Epithelial cell of proximal tubule (primary cell): ENCODE results near the gene PTPN21. TPM values are rescaled to one million over a fixed set of nuclear protein-coding genes. Genes with fewer than 3 reads are reported as not detected.

Experiments used
- DNase-seq: peaks from one replicate; pipeline ENCODE4 v3.0.0-alpha.2; 2011; ENCODE audit warnings: low read depth
- H3K4me3 ChIP-seq: 2 replicates; pipeline ENCODE4 v1.5.1; 2011; ENCODE audit warnings: low read depth, mild to moderate bottlenecking, low read length
- total RNA-seq: library from RNA; depleted of rRNA; stranded (reverse); fragments of >200 nt; gene quantifications from 2 replicates; pipeline ENCODE4 v1.2.3, GENCODE V29; 2015
- TF ChIP-seq, protein P1 (sequence below): conservative IDR thresholded peaks from 2 replicates; pipeline ENCODE4 v1.5.1; 2012; ENCODE audit warnings: low read depth, mild to moderate bottlenecking, low read length

Gene PTPN21
- total RNA-seq, 1 donor from 2014 or later: 5.9 TPM

DNA sequence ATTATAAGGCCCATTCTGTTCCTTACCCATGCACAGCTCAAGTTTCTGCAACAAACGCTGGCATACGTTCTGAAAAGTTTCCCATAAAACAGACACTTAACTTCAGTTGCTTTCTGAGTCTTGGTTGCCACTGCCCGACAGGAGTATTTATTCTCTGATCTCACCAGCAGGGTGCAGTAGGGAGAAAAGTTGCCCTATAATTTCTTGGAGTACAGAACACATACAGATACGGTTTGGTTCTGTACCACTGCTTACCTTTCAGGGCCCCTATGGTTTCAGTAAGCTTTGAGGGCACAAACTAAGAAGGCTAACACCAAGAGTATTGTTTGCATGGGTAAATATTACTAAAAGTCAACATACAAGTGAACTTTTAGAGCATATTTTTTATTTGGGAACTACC, 91.5 kb downstream of the PTPN21 start:
- TF ChIP-seq, protein P1, sequence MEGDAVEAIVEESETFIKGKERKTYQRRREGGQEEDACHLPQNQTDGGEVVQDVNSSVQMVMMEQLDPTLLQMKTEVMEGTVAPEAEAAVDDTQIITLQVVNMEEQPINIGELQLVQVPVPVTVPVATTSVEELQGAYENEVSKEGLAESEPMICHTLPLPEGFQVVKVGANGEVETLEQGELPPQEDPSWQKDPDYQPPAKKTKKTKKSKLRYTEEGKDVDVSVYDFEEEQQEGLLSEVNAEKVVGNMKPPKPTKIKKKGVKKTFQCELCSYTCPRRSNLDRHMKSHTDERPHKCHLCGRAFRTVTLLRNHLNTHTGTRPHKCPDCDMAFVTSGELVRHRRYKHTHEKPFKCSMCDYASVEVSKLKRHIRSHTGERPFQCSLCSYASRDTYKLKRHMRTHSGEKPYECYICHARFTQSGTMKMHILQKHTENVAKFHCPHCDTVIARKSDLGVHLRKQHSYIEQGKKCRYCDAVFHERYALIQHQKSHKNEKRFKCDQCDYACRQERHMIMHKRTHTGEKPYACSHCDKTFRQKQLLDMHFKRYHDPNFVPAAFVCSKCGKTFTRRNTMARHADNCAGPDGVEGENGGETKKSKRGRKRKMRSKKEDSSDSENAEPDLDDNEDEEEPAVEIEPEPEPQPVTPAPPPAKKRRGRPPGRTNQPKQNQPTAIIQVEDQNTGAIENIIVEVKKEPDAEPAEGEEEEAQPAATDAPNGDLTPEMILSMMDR: peak; percentile 61
- H3K4me3 ChIP-seq: no peak overlapping the region
- DNase-seq: no peak

DNA sequence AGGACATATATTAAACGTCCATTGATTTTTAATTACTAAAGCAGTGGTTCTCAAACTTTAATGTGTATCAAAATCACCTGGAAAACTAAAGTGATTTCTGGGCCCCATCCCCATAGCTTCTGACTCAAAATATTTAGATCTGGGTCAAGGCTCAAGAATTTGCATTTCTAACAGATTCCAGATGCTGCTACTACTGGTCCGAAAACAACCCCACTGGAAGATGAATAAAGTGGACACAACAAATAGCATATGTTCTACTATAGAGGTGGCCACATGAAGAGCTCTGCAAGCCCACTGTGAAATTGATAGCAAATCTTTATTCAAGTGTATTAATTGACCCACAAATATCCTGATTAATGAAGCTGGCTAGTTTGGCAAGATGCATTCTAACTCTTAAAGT, 99.9 kb downstream of the PTPN21 start:
- TF ChIP-seq, protein P1: no peak
- DNase-seq: no peak
- H3K4me3 ChIP-seq: no peak overlapping the region

DNA sequence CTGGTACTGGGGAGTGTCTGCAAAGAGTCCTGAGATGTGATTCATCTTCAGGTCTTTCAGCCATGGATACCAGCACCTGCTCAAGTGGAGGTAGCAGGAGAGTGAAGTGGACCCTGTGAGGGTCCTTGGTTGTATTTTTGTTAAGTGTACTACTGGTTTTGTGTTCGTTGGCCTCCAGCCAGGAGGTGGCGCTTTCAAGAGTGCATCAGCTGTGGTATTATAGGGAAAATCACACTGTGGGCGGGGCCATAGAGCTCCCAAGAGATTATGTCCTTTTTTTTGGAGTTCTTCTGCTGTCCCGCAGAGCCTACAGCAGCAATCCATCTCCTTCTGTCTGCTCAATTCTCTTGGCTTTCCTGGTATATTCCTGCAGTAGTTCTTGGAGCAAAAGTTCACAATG, 102.6 kb downstream of the PTPN21 start:
- no peak for DNase-seq
- TF ChIP-seq, protein P1: no peak
- no peak overlapping the region for H3K4me3 ChIP-seq

DNA sequence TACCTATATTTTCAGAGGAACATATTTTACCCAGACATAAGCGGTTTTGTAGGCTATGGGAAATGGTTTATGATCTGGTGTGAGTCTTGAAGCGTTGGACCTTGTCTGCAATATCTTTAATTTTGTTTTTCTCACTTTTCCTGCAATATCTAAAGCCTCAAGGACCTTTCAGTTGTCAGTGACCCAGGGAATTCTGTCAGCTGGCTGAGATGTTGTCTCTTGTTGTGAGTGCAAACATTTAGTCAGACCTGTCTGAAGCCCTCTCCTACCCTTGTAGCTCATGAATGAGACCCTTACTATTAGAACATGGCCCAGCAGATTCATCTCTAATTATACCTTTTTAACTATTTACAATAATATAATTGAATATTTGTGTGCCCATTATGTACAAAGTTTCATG, 115.7 kb downstream of the PTPN21 start:
- no peak for DNase-seq
- TF ChIP-seq, protein P1: no peak
- no peak overlapping the region for H3K4me3 ChIP-seq

DNA sequence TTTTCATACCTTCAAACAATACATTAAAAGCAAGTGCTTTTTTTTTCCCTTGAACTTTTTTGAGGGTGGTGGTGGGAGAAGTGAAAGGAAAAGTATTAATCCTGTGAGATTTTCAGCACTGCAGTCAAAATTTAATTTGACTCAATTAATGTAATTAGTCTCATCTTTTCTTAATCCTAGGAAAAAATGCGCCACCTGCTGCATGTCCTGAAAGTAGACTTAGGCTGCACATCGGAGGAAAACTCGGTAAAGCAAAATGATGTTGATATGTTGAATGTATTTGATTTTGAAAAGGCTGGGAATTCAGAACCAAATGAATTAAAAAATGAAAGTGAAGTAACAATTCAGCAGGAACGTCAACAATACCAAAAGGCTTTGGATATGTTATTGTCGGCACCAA, 117.1 kb downstream of the PTPN21 start:
- DNase-seq: no peak
- no peak overlapping the region for H3K4me3 ChIP-seq
- TF ChIP-seq, protein P1: peak; percentile 59

DNA sequence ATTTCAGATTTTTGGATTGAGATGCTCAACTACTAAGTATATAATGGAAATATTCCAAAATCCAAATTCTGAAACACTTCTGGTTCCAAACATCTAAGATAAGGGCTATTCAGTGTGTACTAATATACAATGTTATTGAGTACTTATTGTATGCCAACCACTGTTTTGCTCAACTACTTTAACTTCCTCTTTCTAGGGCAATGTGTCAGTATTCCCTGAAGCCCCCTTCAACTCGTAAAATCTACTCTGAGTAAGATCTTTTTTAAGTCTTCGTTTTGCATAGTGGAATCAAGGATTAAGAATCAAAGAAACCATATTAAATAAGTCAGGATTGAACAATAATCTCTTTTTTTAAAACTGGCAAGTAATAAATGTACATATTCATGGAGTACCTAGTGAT, 123.8 kb downstream of the PTPN21 start:
- TF ChIP-seq, protein P1: no peak
- DNase-seq: no peak
- no peak overlapping the region for H3K4me3 ChIP-seq

DNA sequence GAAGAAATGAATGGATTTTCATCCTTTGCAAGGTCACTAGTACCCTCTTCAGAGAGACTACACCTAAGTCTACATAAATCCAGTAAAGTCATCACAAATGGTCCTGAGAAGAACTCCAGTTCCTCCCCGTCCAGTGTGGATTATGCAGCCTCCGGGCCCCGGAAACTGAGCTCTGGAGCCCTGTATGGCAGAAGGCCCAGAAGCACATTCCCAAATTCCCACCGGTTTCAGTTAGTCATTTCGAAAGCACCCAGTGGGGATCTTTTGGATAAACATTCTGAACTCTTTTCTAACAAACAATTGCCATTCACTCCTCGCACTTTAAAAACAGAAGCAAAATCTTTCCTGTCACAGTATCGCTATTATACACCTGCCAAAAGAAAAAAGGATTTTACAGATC, 128.5 kb downstream of the PTPN21 start:
- TF ChIP-seq, protein P1: no peak
- H3K4me3 ChIP-seq: no peak overlapping the region
- DNase-seq: no peak
